Gastroesophageal sphincter (tissue), 3 donors: ENCODE data around the gene CLEC2D.

ENCODE experiments used
- CTCF ChIP-seq, 4 experiments: fragments of 200-600 bp in 2 of 4; fragments of 450-650 bp in 2 of 4; sonication (generic) in 1 of 4; IDR thresholded peaks; one replicate each; pipeline ENCODE4 v1.5.1; 2017 to 2019; ENCODE audit warnings: antibody characterized with exemption in 4 of 4, mild to moderate bottlenecking in 2 of 4, moderate library complexity in 2 of 4
- POLR2A ChIP-seq, 2 donors: fragments of 450-650 bp; IDR thresholded peaks; one replicate each; pipeline ENCODE4 v1.6.1; 2017; ENCODE audit warnings: antibody characterized with exemption in 2 of 2, mild to moderate bottlenecking in 2 of 2, moderate library complexity in 1 of 2

GRCh38 chr12:9732921-9733461 lies 63.5 kb downstream of the CLEC2D start, which contains the start of gene CLECL1:
- no peak for TF ChIP-seq CTCF (IDR thresholded peaks at IDR 0.05)
- no peak for TF ChIP-seq POLR2A (IDR thresholded peaks at IDR 0.05)
